HG03196 (cell line): Measurements from ENCODE around the gene GUCY1A2.
"Not testable (repeated sequence)": the region's sequence is repeated elsewhere in the genome, so short reads cannot be mapped to it uniquely, and the experiment has no call there.

Experiments used
- ATAC-seq: cut with Tn5 transposase; IDR thresholded peaks from one replicate; pipeline ENCODE4 v1.9.1; 2021; ENCODE audit not compliant: unreplicated experiment

The GUCY1A2 gene

GRCh38 chr11:106950067-106950491, 68.2 kb downstream of the GUCY1A2 start:
- no peak for ATAC-seq

- no peak for ATAC-seq
These were observed 75.2 kb downstream of the GUCY1A2 start for GRCh38 chr11:106943089-106943488.

GRCh38 chr11:106939157-106939556, 79.1 kb downstream of the GUCY1A2 start:
- no peak for ATAC-seq

GRCh38 chr11:106937111-106937510, 81.2 kb downstream of the GUCY1A2 start:
- no peak for ATAC-seq

DNA sequence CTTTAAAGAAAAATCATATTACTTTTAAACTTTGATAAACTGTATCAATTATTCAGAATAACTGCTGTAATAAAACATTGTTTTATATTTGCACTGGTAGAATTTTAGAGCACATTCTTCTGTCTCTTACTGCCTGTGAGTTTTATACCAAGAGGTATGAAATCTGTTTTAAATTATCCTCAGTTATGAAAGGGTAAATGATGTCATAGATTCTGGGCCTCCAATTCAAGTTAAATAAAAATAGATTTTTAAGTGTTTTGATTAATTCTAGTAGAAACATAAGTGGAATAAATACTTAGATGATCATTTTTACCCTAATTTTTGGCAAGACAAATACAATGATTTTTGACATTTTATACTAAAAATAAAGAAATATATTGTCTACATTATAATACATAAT, 93.0 kb downstream of the GUCY1A2 start:
- no peak for ATAC-seq

DNA sequence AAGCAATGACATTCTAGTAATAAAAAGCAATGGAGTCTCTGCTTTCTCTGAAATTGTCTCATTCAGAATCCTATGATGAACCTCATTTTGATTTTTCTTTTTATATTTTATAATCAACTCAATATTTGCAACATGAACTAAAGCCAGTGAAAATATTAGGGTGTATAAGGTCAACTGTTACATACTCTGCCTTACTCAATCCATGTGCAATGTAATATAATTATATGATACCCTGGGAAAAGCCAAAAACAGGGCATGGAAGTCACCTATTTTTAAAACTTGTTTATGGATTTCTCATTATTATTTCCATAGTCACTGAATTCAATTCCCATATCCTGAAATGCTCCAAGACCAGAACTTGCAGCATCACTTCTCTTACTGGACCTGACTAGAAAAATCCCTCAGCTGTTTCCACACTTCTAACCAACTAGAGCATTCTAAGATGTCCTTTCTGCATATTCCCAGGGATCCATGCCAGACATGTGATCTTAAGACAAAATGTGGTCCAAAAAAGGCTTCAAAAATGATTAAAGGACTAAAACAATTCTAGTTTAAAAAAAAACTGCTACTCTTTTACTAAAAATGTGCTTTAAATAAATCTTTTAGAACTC, 97.3 kb downstream of the GUCY1A2 start:
- ATAC-seq: no peak

DNA sequence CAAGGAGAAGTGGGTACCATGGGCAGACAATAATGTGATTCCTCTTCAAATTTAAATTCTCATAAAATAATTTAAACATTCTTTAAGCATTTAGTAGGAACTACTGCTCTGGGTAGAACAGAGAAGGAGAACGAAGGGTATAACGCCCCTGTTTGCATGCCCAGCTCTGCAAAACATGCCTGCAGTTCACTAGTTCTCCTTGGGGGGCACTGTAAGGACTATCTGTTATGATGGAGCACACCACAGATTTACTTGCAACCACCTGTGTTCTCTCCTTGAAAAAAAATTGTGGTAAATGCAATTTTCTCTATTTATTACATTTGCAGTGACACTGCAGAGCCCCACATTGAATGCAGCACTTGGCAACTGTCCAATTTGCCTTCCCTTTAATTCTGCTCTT, 100.3 kb downstream of the GUCY1A2 start:
- peak; percentile 64 for ATAC-seq

- no peak for ATAC-seq
These were observed 103.9 kb downstream of the GUCY1A2 start for GRCh38 chr11:106914409-106914808.

DNA sequence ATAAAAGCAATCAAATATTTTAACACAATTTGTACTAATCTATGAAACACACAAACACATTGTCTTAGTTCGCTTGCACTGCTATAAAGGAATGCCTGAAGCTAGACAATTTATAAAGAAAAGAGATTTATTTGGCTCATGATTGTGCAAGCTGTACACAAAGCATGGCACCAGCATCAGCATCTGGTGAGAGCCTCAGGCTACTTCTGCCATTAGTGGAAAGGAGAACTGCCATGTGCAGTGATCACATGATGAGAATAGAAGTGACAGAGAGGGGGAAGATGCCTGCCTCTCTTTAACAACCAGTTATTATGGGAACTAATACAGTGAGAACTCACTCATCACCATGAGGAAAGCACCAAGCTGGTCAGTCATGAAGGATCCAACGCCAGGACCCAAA, 105.1 kb downstream of the GUCY1A2 start:
- ATAC-seq: no peak

DNA sequence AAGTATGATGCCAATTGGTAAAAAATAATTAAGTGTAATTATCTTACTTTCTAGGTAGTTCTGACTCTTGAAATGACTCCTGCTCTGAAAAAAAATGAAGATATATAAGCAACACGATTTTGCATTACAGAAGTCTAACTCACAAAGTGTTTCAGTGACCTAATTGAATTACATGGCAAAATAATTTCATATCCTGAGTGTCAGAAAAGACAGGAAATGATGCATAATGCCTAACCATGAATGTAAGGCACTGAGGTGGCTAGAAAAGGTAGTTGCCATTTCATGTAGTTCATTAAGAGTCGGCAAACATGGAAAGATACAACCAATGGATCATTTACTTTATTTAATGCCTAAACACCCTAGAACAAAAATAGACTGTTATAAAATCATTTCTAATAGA, 113.5 kb downstream of the GUCY1A2 start:
- ATAC-seq: no peak

DNA sequence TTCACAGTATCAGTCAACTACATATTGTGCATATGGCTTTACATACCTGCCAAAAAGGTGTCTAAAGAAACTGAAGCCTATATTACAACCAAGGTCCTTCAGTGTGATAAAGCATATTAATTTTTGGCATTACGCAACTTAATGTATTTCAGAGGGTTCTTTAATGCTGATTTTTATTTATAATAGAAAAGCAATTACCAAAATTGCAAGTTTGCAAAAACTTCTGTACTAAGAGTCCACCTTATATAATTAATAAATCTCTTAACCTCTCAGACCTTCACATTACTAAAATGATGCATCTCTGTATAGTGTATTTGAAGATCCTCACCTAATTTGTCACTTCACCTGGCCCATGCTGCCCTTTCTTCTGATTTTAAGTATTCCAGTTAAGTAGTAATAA, 128.6 kb downstream of the GUCY1A2 start:
- no peak for ATAC-seq

GRCh38 chr11:106888386-106888785, 129.9 kb downstream of the GUCY1A2 start:
- no peak for ATAC-seq

- ATAC-seq: not testable (repeated sequence)
These were observed 134.6 kb downstream of the GUCY1A2 start for GRCh38 chr11:106883693-106884092.

DNA sequence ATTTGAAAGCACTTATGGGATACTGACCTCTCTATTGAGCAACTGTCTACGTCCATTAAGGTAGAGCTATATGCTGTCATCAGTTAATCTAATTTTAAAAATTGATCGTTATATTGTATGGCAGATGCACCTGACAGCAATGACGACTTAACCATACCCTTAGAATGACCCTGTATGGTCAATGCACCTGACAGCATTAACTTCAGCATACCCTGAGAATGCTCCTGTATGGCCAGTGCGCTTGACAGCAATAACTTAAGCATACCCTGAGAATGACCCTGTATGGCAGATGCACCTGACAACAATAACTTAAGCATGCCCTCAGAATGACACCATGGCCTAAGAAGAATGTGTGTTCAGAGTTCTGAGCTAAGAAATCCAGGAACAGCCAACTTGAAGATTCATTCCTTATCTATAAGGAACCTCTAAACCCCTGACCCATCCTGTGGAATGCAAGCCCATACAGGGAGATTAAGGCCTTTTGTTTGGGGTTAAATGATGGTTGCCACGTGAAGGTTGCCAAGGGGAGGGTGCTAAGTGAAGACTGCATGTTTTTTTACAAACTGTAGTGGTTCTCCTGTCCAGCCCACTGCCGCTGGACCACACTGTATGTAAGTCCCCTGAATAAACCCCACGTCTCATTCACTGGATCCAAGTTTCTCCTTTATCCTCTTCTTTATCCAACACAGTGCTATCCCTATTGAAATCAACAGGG, 138.3 kb downstream of the GUCY1A2 start:
- ATAC-seq: no peak

- no peak for ATAC-seq
These were observed 139.2 kb downstream of the GUCY1A2 start for GRCh38 chr11:106879029-106879428.

- ATAC-seq: no peak
These were observed 143.3 kb downstream of the GUCY1A2 start for GRCh38 chr11:106875013-106875412.

GRCh38 chr11:106872246-106872645, 146.0 kb downstream of the GUCY1A2 start:
- no peak for ATAC-seq

DNA sequence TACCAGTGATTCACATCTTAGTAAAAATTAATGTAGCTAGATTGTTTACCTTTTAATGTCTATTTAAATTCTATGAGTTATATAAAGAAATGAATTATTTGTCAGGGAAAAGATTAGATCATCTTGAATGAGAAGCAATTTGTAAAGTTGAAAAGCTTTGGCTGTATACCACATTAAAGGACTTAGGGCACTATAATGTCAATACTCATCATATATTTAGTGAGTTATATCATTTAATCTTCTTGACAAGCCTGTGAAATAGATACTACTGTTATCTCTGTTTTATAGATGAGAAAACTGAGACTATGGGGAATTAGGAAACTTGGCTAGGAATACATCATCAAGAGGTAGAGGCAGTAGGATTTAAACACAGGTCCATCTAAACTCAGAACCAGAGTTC, 160.1 kb downstream of the GUCY1A2 start:
- no peak for ATAC-seq

DNA sequence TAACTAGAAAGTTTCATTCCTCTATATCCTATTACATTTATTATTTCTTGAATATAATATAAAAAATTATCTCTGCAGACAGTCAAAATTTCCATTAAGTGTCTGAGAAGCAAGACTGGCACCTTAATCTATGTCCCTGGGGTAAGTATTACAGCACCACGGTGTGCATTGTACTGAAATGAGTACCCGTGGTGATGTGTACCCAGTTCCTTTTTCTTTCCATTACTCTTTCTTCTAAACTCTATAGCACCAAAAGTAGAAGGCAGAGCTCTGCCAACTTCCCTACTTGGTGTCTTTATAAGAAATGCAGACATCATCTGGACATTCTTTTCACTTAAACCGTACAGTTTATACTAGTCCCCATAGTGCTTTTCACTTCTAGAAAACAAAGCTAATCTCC, 161.7 kb downstream of the GUCY1A2 start:
- ATAC-seq: no peak

GRCh38 chr11:106854429-106854828, 163.8 kb downstream of the GUCY1A2 start:
- ATAC-seq: no peak

- ATAC-seq: no peak
These were observed 164.3 kb downstream of the GUCY1A2 start for GRCh38 chr11:106853850-106854401.

DNA sequence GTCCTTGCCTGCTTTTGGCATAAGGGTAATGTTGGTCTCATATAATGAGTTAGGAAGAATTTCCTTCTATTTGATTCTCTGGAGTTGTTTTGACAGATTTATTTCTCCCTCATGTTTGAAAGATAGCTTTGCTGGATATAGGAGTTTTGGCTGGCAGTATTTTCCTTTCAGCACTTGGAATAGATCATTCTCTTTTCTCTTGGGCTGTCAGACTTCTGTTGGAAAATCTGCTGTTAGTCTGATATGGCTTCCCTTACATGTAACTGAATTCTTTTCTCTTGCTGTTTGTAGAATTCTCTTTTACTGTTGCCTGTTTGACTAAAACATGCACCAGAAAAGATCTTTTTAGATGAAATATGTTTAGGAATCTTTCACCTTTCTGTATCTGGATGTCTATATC, 165.5 kb downstream of the GUCY1A2 start:
- ATAC-seq: no peak

DNA sequence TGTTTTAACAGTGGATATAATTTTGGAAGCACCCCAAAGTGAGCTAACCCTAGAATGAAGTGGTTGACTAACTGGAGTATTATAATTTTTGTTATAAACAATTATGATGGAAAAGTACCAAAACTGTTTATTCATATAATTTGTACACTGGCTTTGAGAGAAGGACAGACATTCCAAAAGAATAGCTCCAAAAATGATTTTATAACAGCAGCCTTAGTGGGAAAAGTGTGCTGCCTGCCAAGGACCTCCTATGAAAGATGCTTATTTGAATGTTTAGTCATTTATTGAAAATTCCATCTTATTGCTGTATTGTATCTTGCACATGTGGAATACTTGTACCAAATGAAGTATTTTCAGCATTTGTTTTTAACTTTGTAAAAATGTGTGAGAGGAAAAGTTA, 169.8 kb downstream of the GUCY1A2 start:
- no peak for ATAC-seq
